HG02870 (cell line): ENCODE measurements around the gene PRSS8.
A peak's percentile ranks its signal among the peaks of the same experiment; 100 is the strongest.

Experiments used
- ATAC-seq: cut with Tn5 transposase; IDR thresholded peaks from one replicate; pipeline ENCODE4 v1.9.1; 2021; ENCODE audit warnings: mild to moderate bottlenecking, moderate library complexity; ENCODE audit not compliant: unreplicated experiment

PRSS8 gene

GRCh38 chr16:31130336-31130891, 5.1 kb downstream of the PRSS8 start:
- no peak for ATAC-seq

GRCh38 chr16:31129568-31130335, 5.8 kb downstream of the PRSS8 start:
- ATAC-seq = no peak

GRCh38 chr16:31128711-31129567, 6.6 kb downstream of the PRSS8 start:
- ATAC-seq = no peak

- no peak for ATAC-seq
Observed at GRCh38 chr16:31127182-31127581, 8.3 kb downstream of the PRSS8 start.

- no peak for ATAC-seq
Observed at GRCh38 chr16:31125844-31126243, 9.7 kb downstream of the PRSS8 start.

GRCh38 chr16:31120129-31120528, 15.4 kb downstream of the PRSS8 start:
- ATAC-seq = no peak

- ATAC-seq = no peak
Observed at GRCh38 chr16:31118223-31119155, 17.0 kb downstream of the PRSS8 start.

- ATAC-seq = peak; percentile 95
Observed at GRCh38 chr16:31117384-31118222, 17.9 kb downstream of the PRSS8 start, which contains the start of gene KAT8. TSS of gene KAT8 (plus strand) at chr16:31117664. CDS start at chr16:31117682, 18 bp downstream.

- ATAC-seq = no peak
Observed at GRCh38 chr16:31114468-31114867, 21.1 kb downstream of the PRSS8 start.

GRCh38 chr16:31113121-31114120, 22.1 kb downstream of the PRSS8 start:
- no peak for ATAC-seq

- no peak for ATAC-seq
Observed at GRCh38 chr16:31112711-31113110, 22.8 kb downstream of the PRSS8 start.

- no peak for ATAC-seq
Observed at GRCh38 chr16:31111881-31112466, 23.6 kb downstream of the PRSS8 start.

GRCh38 chr16:31110106-31111034, 25.2 kb downstream of the PRSS8 start:
- ATAC-seq = no peak

GRCh38 chr16:31109622-31110021, 25.9 kb downstream of the PRSS8 start:
- no peak for ATAC-seq

GRCh38 chr16:31108794-31109558, 26.6 kb downstream of the PRSS8 start:
- no peak for ATAC-seq
